Activated CD8-positive, alpha-beta memory T cell treated with anti-CD3 and anti-CD28 coated beads for 24 hours (primary cell): ENCODE data around the gene VEPH1.
"Not testable (repeated sequence)": the region's sequence is repeated elsewhere in the genome, so short reads cannot be mapped to it uniquely, and the experiment has no call there.

Source experiments
- DNase-seq: peaks from one replicate; pipeline ENCODE4 v3.0.0-alpha.2; 2020

The VEPH1 gene

DNA sequence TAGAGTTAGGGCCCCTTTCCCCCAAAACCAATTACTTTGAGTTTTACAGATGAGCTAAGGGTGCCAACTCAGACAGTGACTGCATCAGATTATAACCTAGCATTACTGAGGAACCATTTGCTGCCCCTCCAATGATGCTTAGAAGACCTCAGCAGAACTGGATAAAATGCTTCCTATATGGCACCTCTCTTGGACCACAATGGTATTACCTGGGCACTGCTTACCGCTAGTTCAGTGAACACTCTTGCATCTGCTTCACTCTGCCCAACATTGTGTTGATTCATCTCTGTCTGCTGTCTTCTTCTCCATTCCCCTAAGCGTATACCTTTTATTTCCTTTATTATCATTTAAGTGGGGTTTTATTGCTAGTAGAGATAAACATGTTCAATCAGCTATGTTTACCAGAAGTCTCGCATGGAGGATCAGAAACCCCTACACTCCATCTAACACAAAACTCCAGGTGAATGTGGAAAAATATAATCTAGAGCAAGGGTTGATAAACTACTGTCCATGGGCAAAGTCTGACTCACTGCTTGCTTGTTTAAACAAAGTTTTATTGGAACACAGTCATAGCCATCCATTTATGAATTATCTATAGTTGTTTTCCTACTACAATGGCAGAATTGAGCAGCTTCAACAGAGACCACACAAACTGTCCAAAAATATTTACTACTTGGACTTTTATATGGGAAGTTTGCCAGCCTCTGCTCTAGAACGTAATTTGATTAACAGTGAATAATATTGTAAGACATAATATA, 166.8 kb downstream of the VEPH1 start:
- DNase-seq: no peak

DNA sequence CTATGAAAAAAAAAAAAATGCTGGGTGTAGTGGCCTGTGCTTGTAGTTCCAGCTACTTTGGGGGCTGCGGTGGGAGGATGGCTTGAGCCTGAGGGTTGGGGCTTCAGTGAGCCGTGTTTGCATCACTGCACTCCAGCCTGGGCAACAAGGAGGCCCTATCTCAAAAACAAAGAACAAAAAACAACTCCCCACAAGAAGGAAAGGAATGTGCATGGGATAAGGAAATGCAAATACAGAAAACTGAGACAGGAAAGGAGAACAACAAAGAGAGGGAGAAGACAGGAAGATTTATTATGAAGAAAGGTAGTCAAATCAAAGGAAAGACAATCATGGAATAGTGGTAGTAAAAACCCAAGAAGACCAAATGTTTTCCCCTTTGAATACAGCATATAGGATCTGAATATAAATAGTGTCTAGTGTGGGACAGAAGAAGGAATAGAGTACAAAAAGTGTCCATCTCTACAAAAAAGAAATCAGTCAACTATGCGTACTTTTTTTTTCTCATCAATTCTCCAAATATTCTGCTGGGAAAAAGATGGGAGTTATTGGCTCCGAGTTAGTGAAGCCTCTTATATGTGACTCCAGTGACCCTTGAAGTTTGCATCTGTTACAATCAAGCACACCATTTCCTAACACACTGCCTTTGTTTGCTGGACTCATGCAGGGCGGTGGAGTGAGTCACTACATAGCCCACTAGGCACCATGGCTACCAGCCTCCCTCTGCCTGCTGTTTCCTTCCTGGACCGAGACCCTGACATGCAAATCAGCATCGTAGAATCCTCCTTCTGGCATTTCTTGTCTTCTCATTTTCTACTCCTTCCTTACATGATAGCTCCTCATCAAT, 167.8 kb downstream of the VEPH1 start:
- no peak for DNase-seq

DNA sequence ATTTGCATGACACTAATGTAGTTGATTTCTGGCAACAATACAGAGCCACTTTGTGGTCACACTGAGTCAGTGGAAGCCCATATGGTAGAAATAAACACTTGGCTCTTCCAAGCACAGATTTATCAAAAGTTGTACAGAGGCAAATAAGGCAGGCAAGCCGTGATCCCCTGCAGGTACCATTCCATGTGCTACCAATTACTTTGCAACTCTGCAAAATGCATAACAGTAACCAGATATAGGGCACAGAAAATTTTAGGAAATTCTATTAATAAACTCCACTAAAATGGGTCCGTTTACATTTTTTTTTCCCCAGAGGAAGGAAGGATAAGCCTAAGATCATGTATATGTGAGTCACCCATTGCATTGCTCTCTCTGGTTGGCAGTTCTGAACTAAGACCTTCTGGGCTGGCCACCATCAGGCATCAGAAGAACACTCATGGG, 169.6 kb downstream of the VEPH1 start:
- no peak for DNase-seq

DNA sequence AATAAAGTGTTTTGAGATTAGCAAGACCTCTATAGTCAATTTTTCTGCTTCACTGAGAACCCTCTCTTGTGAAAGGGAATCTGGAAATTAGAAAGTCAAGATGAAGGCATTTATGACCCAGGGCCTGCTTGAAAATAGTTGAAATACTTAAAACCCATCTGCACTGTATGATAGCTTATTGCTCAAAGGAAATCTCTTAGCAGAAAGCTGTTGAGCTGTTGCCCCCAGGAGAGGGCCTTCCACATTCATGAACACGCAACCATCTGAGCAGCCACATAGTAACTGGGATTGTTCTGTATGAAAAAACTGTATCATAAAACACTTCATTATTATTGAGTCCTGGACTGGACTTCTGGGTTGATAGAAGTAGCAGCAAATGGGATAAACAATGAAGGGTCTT, 173.0 kb downstream of the VEPH1 start:
- no peak for DNase-seq

DNA sequence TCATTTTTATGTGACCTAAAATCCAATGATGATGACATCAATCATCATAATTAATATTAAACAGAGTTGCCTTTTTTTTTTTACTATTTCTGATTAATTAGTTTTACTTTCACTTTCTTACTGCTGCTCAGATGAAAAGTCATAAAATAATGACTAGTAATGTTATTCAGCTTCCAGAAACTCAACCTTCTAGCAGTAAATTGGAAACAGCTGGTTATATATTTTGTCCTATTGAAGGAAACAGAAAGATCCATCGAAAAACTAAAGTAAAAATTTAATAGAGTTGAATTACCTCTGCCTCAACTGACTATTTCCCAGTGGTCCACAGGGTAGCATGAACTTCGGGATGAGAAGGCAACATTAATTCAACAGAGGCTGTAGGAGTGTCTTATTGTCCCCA, 173.7 kb downstream of the VEPH1 start:
- no peak for DNase-seq

DNA sequence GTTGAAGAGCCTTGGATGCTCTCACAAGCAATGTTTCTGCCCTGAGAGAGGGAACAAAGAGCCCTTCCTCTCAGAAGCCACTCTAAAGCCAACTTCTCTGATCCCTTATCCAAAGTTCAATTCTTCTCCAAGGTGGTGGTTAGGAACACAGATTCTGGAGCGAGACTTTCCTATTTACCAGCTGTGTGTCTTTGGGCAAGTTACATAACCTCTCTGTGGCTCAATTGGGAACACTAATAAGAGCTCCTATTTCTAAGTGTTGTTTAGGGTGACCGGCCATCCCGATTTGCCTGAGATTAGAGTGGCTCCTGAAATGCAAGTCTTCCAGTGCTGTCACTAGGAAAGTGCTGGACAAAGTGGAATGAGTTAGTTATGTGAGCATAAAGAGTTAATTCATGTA, 175.4 kb downstream of the VEPH1 start:
- DNase-seq: no peak

DNA sequence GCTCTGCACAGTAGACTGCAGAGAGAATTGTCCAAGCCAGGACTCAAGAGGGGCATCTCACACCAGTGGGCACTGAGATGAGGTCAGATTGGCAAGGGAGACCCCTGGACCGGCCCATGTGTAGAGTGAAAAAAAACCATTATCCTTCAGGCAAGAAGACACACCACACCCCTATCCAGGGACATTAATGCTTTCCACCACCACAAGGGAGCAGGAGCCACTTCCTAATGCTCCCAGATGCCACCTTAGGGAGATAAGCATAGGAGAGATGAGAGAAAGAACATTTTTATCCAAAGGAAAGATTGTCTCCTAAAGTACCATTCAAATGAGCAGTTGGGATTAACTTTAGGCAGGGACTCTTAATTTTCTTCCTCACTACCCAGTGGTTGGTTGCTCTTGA, 176.2 kb downstream of the VEPH1 start:
- DNase-seq: no peak

DNA sequence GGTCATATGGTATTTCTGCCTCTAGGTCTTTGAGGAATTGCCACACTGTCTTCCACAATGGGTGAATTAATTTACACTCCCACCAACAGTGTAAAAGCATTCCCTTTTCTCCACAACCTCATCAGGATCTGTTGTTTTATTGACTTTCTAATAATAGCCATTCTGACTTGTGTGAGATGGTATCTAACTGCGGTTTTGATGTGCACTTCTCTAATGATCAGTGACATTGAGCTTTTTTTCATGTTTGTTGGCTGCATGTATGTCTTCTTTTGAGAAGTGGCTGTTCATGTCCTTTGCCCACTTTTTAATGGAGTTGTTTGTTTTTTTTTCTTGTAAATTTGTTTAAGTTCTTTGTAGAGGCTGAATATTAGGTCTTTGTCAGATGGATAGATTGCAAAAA, 178.3 kb downstream of the VEPH1 start:
- DNase-seq: not testable (repeated sequence)

DNA sequence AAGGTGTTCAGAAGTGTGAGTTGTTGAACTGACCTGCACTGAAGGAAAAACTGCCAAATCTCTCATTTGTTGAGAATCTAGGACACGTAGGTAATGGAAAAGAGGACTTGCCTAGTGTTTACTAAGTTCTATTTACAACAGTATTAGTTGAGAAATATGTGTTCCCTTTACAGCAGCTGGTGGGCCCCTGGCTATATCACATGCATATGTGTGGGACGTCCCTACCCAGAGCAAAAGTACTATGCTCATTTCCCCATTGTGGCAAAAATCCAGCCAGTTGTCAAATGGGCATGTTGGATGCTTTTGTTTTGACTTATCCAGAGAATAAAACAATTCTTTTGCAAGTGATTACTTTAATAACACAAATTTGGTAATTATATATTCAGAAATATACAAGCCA, 179.9 kb downstream of the VEPH1 start:
- no peak for DNase-seq

DNA sequence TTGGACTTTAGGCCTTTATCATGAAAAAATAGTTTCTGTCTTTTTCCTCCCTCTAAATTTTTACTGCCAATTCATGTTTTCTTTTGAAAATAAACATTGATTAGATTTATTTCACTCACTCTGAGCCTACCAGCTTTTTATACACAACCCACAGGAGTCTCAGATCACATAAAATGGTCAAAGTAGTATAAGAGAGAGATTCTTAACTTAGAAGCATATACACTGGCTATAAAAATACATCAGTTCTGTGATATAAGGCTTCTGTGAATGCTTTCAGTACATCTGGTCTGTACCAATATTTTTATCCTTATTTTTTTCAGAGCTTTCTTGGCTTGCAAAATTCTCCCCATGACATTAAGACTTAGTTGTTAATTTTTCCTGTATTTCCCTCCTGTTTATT, 183.5 kb downstream of the VEPH1 start:
- DNase-seq: no peak

DNA sequence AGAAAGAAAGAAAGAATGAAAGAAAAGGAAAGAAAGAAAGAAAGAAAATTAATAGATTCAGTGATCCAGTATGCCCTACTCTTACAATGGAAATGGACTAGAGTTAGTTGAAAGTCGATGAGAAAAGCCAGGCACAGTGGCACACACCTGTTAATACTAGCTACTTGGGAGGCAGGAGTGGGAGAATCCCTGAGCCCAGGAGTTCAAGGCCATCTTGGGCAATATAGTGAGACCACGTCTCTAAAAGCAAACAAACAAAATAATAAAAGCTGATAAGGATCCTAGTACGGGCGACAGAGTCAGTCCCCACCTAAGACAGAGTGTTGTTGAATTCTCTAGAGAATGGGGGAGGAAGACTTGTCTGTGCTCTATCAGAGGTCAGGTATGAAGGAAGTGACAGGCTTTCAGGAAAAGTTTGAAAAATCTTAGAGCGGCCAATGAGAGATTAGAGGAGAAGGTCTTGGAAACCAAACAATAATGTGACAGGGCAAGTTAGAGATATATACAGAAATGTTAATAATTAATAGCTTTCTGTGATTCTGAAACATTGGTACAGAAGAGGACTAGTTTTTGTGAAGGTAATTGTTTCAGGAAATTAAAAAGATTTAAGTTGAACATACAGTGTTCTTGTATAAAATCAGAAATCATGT, 184.5 kb downstream of the VEPH1 start:
- DNase-seq: no peak

DNA sequence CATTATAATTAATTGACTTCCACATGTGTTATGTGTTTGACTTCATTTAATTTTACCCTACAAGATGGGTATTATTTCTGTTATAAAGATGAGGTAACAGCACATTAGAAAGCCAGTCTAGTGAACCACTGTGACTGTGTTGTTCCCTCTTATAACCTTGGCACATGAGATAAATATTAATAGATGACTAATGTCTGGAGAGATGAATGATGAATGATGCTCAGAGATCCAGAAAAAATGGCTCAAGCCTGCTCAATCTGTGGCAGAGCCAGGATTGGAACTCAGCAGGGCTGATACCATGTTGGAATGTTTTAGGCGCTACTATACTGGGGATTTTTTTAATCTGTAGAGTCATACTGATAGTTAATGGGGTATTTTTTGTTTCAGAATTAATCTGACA, 185.3 kb downstream of the VEPH1 start:
- no peak for DNase-seq

DNA sequence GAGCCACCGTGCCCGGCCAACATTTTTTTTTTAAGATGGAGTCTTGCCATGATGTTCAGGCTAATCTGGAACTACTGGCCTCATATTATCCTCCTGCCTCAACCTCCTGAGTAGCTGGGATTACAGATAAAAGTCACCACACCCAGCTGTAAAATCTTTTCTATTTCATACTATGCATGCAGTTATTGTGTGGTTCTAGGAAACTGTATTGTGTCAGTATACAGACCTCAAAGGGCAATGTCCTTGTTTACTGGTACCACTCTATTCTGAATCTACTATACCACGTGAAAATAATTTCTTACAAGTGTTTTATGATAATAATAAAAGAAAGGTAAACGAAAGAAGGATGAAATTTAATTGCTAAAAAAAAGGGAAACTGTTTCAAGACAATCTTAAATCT, 190.0 kb downstream of the VEPH1 start:
- DNase-seq: no peak

DNA sequence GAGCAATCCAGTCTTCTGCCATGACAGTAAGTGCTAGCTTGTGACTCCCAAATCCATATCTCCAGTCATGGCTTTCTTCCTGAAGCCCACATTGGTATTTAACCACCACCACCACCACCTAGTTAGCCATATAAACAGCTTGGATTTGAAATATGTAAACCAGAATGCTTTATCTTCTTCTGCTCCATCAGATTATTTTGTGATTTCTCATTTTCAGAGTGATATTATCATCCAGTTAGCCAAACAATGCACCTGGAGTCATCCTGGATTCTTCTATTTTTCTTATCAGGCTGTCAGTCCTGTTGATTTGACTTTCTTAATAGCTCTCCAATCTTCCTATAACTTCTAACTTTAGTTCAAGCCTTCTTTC, 190.9 kb downstream of the VEPH1 start:
- DNase-seq: no peak

DNA sequence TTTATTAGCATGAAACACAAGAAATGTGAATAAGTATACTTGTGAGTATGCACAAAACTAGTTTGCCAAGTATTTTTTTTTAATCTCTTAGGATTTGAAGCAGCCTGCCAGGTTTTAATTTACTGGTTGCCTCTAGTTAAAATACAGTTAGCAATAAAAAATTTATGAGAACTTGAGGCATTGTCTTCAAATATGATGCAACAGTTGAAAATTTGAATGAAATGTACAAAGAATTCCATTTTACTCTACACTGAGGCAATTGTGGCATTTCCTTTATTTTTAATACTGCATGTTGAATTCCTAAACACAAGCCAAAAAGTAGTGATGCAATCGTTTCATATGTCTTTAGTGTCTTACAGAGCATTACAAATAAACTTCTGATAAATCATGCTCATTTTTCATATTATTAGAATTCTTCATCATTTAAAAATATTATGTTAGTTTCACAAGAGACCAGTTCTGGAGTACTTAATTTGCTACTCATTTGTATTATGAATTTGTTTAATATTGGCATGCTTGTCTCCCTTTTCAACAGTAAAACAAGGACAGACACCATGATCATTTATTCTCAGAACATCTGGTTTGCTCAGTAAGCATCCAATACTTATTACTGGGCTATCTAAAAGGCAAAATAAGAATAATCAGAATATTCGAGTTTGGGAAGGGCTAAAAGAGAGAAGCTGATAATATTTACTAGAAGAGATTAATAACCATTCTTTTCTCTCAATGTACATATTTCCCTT, 191.4 kb downstream of the VEPH1 start:
- no peak for DNase-seq

DNA sequence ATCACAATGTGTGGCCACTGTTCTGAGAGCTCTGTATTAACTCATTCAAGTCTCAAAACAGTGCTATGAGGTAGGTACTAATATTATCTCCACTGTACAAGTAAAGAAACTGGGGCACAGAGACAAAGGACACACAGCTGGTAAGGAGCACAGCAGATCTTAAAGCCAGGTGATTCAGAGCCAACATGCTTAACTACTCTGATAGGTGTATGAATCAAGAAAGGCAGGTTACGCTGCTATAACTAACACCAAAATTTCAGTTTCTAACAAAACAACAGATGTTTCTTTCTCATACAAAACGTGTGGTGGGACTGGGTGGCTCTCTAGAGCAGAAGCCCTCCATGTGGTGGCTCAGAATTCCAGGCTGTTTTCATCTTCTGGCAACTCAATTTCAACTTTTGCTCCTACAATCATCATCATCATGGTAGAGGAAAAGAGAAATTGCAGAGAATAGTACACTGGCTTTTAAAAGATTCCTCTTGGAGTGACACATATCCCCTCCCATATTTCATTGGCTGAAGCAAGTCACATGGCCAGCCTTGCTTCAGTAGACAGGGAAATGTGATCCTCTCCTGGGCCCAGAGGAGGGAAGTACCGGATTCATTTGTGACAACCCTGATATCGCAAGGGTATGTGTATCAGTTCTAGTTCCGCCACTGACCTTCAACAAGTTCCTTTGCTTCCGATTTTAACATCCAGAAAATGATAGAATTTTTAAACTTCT, 192.7 kb downstream of the VEPH1 start:
- DNase-seq: no peak

DNA sequence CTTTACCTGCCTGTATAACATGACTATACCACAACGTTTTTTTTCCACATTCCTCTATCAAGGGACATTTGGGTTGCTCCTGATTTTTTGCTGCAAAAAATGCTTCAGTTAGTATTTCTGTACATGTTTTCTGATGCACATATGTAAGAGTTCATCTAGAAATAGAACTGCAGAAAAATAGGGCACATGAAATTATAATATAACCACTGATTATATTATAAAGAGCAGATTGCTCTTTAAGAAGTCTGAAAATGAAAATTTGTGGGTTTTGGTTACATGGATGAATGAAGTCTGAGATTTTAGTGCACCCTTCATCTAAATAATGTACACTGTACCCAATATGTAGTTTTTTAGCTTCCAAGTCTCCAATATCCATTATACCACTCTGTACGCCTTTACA, 196.7 kb downstream of the VEPH1 start:
- no peak for DNase-seq

DNA sequence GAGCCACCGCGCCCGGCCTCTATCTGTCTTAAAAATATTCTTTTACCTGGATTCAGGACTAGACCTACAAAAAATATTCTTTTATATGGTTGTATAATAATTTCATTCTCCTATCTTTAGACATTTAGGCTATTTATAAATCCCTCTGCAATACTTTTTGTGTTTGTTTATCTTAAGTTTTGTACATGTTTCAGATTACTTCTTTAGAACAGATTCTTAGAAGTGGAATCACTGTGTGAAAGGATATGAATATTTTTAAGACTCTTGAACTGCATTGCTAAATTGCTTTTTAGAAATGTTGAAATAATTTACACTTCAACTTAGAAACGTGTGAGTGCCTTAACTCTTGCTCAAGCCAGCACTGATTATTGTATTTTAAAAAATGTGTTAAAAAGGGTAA, 197.8 kb downstream of the VEPH1 start:
- DNase-seq: no peak

DNA sequence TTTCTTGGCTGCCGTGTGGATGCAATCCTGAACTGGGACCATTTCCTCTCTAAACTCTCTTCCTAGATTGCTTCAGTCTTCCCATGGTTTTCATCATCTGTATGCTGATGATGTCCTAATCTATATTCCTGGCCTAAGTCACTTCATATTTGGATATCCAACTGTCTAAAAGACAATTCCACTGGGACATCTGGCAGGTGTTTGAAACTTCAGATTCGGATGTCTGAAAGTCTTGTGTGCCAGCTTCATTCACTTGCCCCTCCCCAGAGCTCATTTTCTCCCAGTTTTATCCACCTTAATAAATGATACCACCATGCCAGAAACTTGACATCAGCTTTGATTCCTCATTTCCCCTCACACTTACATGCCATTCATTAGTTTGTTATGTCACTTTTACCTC, 201.5 kb downstream of the VEPH1 start:
- DNase-seq: no peak

DNA sequence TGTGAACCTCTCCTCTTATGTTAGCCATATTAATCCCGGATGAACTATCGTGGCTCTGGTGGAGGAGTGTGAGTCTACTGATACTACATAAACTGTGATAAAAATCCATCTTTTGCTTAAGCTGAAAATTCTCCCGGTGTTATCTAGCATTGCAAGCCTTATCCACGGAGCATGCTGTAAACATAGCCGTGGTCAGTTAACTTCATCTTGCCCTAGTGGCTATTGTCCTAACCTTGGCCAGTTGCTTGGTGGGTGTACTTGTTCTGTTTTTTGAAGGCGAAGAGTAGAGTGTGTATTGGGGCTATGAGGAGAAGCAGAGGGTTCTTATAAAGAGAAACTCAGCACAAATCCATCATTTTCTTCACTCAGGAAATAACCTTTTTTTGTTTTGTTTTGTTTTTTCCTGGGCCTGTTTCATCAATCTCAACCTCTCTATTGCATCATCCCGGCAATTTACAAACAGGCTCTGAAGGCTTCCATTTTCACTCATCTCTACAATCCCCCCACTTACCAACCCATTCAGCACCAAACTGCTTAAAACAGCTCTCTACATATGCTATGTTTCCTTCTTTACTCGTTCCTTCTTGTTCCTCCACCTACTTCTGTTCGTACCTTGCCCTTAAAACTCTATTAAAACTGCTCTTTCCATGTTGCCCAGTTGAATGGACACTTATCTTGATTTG, 202.1 kb downstream of the VEPH1 start:
- no peak for DNase-seq

DNA sequence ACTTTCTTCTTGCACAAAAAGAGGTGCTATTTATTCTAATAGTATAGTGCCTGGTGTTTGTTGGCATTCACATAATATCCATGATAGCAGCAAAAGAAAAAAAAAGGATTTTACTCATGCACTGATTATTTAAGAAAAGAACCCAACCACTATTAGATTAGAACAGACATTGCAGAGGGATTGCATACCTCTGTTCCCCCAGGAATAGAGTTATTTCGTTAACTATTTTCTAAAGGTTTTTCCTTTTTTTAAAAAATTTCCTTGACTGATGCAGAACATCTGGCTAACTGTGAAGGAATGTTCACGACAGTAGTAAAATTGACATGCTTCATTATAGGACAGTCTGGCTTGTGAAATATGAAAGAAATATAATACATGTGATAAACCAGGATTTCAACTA, 203.1 kb downstream of the VEPH1 start:
- no peak for DNase-seq

DNA sequence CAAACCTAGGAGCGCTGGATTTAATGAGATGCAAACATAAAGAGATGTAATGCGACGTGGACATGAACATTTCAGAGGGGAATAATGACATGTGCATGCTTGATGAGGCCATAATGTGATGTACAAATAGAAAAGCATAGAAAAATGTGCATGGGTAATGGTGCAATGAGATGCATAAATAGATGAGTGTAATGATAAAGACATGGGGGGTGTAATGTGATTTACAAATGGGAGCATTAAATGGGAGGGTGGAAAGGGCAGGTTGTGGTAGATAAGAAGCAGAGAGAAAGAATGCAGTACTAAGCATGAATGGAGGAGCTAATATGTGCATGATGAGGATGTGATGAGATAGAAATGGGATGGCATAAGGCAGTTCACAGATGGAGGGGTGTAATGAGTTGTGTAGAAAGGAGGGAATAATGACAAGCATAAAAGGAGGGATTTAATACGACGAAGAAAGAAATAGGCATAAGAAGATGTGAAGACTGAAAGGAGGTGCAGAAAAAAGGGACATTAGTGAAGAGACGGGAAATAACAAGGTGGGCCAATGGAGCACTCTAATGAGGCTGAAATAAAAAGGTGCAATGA, 205.8 kb downstream of the VEPH1 start:
- DNase-seq: no peak
